ENCODE data around the gene GABPB1. TPM values are rescaled to one million over a fixed set of nuclear protein-coding genes. Genes with fewer than 3 reads are reported as not detected.

The GABPB1 gene
- total RNA-seq, 2 donors from 2014 or later, result 25.9 to 32.3 TPM

DNA sequence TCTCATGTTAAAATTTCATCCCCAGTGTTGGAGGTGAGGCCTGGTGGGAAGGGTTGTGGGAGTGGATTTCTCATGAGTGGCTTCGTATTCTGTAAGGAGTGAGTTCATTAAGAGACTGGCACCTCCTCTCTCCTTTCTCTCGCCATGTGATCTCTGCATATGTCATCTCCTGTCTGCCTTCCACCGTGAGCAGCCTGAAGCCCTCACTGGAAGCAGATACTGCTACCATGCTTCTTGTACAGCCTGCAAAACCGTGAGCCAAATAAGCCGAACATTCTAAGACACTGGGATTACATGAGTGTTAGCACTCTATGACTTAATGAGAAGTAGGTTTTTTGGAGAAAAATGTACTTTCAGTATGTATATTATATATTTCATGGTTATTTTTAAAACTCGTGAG is 6.8 kb upstream of the GABPB1 start:
- DNase-seq, result no peak
- H3K4me1 Mint-ChIP-seq, result peaks cover 15% of the 10 kb centered on the region
- peak overlapping the region; percentile 19 for H3K27ac Mint-ChIP-seq
- H3K27me3 Mint-ChIP-seq, result no peaks in the 10 kb centered on the region
- no peak for ATAC-seq
- H3K4me3 Mint-ChIP-seq, result no peak overlapping the region
- peaks cover 4% of the 10 kb centered on the region for H3K36me3 Mint-ChIP-seq (ENCODE audit: low read depth)
- H3K9me3 ChIP-seq (ENCODE audit: control insufficient read depth, low read length, poor library complexity, severe bottlenecking), result no peaks in the 10 kb centered on the region

DNA sequence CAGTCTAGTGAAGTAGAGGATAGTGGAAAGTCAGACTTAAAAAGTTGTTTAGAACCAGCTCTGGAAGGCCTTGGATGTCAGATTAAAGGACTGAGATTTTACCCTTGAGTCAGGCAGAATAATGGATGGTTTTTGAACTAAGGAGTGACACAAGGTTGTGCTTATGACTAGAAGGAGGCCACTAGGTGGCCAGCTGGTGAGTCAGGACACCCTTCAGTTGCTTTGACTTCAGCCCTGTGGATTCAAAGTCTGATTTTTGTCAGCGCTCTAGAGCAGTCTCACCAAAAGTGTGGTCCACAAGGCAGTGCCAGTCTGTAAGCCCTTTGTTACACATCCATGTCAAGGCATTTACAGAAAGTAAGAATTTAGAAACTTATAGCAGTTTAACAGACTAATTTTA is 3.8 kb upstream of the GABPB1 start:
- Mint-ChIP-seq H3K4me1 (peaks cover 31% of the 10 kb centered on the region), H3K27ac (no peak overlapping the region), H3K36me3 (ENCODE audit: low read depth) (peaks cover 6% of the 10 kb centered on the region), H3K4me3 (no peak overlapping the region), H3K27me3 (no peaks in the 10 kb centered on the region)
- DNase-seq (no peak), ATAC-seq (no peak)
- H3K9me3 ChIP-seq (ENCODE audit: control insufficient read depth, low read length, poor library complexity, severe bottlenecking), result no peaks in the 10 kb centered on the region

DNA sequence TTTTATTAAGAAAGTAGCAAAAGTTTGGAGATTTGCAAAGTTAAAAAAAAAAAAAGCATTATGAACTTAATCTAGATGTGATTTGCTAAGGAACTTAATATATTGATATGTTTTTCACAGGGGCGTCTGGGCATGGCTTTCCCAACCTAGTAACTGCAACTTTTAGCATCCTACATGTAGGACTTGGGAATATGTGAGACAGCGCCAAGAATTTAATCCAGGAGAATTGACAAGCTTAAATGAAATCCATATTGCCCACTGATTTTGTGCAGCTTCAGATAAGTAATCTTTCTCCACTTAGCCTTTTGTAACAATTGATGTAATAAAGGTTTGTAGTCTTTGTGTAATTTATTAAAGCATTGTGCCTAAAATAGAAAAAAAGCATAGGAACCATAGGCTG is 982 bp upstream of the GABPB1 start:
- H3K9me3 ChIP-seq (ENCODE audit: control insufficient read depth, low read length, poor library complexity, severe bottlenecking), result no peaks in the 10 kb centered on the region
- Mint-ChIP-seq H3K27ac (peak overlapping the region; percentile 99), H3K4me1 (peaks cover 43% of the 10 kb centered on the region), H3K4me3 (peak overlapping the region; percentile 96), H3K27me3 (no peaks in the 10 kb centered on the region), H3K36me3 (ENCODE audit: low read depth) (peaks cover 6% of the 10 kb centered on the region)
- ATAC-seq (no peak), DNase-seq (no peak)

DNA sequence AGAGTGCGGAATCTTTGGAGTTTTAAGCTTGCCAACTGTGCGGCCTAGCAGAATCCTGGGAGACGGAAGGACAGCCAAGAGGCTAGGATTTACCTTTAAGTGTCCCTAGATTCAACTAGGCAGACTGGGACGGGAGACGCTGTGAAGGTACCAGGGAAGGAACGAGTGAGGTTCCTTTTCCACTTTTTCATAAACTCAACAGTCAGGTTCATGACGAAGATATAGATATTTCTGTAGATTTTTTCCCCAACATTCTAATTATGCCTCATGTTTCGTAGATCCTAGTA is 564 bp upstream of the GABPB1 start:
- peak overlapping the region; percentile 99 for H3K27ac Mint-ChIP-seq
- H3K4me3 Mint-ChIP-seq, result peak overlapping the region; percentile 96
- H3K27me3 Mint-ChIP-seq, result no peaks in the 10 kb centered on the region
- peaks cover 47% of the 10 kb centered on the region for H3K4me1 Mint-ChIP-seq
- ATAC-seq, result no peak
- DNase-seq, result no peak
- no peaks in the 10 kb centered on the region for H3K9me3 ChIP-seq (ENCODE audit: control insufficient read depth, low read length, poor library complexity, severe bottlenecking)
- peaks cover 6% of the 10 kb centered on the region for H3K36me3 Mint-ChIP-seq (ENCODE audit: low read depth)

DNA sequence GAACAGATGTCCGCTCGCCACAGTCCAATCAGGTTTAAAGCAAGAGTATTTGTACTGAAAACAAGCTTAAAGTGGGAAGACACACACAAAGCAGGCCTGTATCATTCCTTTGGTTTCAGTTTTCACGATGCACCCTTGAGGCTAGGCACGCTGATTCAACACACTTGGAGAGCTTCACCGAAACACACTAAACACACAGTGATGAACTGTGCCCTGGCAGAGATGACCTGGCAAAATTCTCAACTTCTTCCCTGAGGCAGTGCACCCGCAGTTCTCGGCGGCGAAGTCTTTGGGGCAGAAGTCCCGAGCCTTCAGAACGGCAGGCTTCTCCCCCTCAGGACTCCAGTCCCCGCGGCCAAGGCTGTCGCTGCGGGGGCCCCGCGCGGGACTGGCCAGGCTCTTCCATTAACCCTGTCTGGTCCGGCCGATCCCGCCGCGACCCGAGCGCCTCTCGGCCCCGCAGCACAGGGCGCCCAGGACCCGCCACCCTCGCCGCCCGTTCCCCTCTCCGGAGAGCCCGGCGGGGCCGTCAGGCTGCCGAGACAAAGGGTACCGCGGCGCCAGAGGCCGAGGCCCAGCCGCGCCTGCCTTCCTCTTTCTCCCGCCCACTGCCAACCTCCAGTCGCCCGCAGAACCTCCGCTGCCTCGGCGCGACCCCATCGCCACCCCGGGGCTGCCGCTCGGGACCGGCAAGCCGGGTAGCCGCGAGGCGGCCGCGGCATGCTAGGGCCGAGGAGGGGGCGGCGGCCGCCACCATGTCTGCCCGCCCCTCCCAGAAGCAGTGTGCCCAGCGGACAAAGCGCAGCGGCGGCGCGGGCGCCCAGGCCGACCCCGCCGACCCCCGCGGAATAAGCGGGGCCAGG is 792 bp downstream of the GABPB1 start:
- Mint-ChIP-seq H3K36me3 (ENCODE audit: low read depth) (peaks cover 6% of the 10 kb centered on the region), H3K4me1 (peaks cover 53% of the 10 kb centered on the region)
- DNase-seq, result peak; percentile 23 to 57 (median 27)

DNA sequence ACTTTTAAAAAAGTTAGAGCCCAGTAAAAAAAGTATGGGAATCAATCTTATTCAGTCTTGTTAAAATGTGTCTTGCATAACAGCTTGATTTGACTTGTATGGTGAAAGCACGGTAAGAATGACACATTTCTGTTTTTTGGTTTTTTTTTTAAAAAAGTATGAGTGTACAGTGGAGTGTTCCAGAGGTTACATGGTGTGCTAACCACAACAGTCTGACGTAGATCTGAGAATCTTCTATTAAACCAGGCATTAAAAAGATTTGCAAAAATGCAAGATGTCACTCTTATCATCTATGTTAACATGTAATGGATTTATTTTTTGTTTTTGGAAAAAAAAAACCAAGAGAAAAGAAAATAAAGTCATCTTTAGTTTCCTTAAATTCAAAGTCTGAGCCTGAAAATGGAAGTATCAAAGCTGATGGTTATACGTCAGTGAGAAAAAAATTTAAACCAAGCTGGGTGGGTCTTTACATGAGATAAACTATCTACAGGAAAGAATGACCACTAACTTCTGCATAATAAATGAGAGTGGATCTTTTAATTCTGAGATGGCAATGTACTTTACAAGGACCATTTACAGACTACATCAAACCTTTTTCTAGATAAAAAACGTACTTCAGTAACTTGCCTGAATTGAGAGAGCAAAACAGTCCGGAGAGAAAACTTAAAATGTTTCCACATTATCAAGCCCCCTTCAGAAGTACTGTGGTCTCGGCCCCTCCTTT is 1.6 kb downstream of the GABPB1 start:
- Mint-ChIP-seq H3K27me3 (no peaks in the 10 kb centered on the region), H3K27ac (peak overlapping the region; percentile 99), H3K4me1 (peaks cover 56% of the 10 kb centered on the region), H3K4me3 (peak overlapping the region; percentile 96), H3K36me3 (ENCODE audit: low read depth) (peaks cover 6% of the 10 kb centered on the region)
- H3K9me3 ChIP-seq (ENCODE audit: control insufficient read depth, low read length, poor library complexity, severe bottlenecking), result no peaks in the 10 kb centered on the region
- ATAC-seq (peak; percentile 69), DNase-seq (no peak)

More for the DNA sequence above, 792 bp downstream of the GABPB1 start:
- H3K9me3 ChIP-seq (ENCODE audit: control insufficient read depth, low read length, poor library complexity, severe bottlenecking), result no peaks in the 10 kb centered on the region
- H3K27me3 Mint-ChIP-seq, result no peaks in the 10 kb centered on the region
- H3K27ac Mint-ChIP-seq, result peak overlapping the region; percentile 99
- peak overlapping the region; percentile 96 for H3K4me3 Mint-ChIP-seq
- peak; percentile 44 for ATAC-seq

DNA sequence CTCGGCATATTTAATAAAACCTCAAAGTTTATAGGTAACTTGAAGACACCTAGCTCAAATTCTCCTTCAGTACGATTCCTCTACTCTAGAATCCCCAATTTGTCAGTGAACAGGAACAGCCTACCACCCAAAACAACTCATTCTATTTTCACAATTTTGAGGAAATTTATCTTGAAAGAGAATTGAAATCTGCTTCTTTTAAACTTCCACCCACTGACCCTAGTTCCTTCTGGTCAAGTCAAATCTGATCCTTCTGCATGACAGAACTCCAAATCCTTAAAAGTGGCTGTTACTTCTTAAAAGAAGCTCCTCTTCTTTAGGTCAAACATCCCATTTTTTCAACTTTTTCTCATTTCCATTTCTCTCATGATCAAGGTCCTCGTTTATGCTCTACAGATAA is 4.4 kb downstream of the GABPB1 start:
- ATAC-seq (no peak), DNase-seq (no peak)
- Mint-ChIP-seq H3K4me3 (peak overlapping the region; percentile 96), H3K27ac (peak overlapping the region; percentile 99), H3K36me3 (ENCODE audit: low read depth) (peaks cover 2% of the 10 kb centered on the region), H3K27me3 (no peaks in the 10 kb centered on the region), H3K4me1 (peaks cover 45% of the 10 kb centered on the region)
- H3K9me3 ChIP-seq (ENCODE audit: control insufficient read depth, low read length, poor library complexity, severe bottlenecking), result no peaks in the 10 kb centered on the region

DNA sequence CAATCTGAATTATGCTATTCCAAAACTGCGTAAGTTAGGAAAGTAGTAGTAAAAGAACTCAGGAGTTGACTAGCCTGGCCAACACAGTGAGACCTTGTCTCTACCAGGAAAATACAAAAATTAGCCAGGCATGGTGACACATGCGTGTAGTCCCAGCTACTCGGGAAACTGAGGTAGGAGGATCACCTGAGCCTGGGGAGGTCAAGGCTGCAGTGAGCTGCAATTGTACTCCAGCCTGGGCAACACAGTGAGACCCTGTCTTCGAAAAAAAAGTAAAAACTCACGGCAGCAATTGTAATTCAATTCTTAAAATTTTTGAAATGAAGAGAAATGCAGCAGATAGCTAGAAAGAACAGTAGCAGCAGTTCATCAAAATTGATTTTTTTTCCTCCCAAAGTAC is 9.7 kb downstream of the GABPB1 start:
- DNase-seq (no peak), ATAC-seq (no peak)
- Mint-ChIP-seq H3K4me1 (peaks cover 31% of the 10 kb centered on the region), H3K4me3 (no peak overlapping the region), H3K36me3 (ENCODE audit: low read depth) (peaks cover 4% of the 10 kb centered on the region), H3K27ac (no peak overlapping the region), H3K27me3 (no peaks in the 10 kb centered on the region)
- H3K9me3 ChIP-seq (ENCODE audit: control insufficient read depth, low read length, poor library complexity, severe bottlenecking), result no peaks in the 10 kb centered on the region

DNA sequence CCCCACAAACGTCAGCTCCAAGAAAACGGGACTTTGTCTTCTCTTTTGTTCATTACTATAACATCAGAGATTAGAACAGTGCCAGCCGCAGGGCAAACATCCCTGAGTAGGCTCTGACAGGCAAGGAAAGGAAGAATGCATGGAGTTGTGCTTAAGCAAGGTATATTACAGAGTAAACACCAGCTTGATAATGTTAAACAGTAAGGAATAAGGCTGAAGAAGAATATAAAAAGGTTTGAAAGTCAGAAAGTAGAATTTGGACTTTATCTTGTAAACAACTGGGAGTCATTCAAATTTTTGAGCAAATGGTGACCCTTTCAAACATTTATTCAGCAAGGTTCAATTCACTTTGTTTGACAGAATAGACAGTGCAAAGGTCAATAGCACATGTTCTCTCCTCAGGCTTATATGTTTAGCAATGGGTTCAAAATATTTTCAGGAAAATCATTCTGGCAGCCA is 11.0 kb downstream of the GABPB1 start:
- H3K9me3 ChIP-seq (ENCODE audit: control insufficient read depth, low read length, poor library complexity, severe bottlenecking), result no peaks in the 10 kb centered on the region
- Mint-ChIP-seq H3K4me1 (peaks cover 31% of the 10 kb centered on the region), H3K27me3 (no peaks in the 10 kb centered on the region), H3K4me3 (no peak overlapping the region), H3K36me3 (ENCODE audit: low read depth) (peaks cover 7% of the 10 kb centered on the region), H3K27ac (no peak overlapping the region)
- ATAC-seq (no peak), DNase-seq (no peak)

DNA sequence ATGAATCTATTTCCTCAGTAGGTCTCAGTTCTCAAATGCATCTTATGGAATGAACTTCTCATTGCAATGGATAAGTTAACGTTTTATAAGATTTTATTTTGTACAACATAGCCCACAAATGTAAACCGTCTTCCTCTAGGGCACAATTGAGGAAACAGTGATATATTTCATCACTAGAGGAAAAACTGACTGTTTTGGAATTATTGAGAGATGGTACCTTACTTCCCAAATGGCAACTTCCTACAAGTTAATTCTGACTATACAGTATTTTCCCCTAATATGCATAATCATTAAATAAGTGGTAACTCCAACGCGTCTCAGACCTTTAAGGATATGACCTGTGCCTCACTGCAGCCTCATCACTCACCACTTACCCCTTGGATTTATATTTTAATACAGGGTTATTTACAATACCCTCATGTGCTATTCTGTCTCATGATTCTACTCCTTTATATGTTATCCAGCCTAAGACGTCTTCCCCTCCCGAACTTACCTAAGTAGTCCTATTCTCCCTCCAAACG is 13.3 kb downstream of the GABPB1 start:
- peaks cover 32% of the 10 kb centered on the region for H3K4me1 Mint-ChIP-seq
- no peaks in the 10 kb centered on the region for H3K9me3 ChIP-seq (ENCODE audit: control insufficient read depth, low read length, poor library complexity, severe bottlenecking)
- H3K27me3 Mint-ChIP-seq, result no peaks in the 10 kb centered on the region
- peak overlapping the region; percentile 45 for H3K27ac Mint-ChIP-seq
- no peak overlapping the region for H3K4me3 Mint-ChIP-seq
- DNase-seq, result no peak
- H3K36me3 Mint-ChIP-seq (ENCODE audit: low read depth), result peaks cover 5% of the 10 kb centered on the region
- ATAC-seq, result no peak

DNA sequence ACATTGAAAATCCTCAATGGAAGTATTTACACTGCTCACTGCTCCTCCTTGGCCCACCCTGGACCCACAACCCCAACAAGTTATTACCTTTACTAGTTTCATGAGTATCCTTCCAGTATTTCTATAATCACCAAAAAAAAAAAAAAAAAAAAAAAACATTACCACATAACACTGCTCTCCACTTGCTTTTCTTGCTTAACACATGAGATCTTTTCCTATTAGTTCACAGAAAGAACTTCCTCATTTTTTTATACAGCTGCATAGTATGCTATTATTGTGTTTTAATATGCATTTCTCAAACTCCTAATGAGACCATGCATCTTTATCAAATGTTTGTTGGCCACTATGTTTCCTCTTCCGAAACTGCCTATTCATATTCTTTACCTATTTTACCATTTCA is 14.6 kb downstream of the GABPB1 start:
- Mint-ChIP-seq H3K36me3 (ENCODE audit: low read depth) (peaks cover 5% of the 10 kb centered on the region), H3K4me1 (peaks cover 32% of the 10 kb centered on the region)

DNA sequence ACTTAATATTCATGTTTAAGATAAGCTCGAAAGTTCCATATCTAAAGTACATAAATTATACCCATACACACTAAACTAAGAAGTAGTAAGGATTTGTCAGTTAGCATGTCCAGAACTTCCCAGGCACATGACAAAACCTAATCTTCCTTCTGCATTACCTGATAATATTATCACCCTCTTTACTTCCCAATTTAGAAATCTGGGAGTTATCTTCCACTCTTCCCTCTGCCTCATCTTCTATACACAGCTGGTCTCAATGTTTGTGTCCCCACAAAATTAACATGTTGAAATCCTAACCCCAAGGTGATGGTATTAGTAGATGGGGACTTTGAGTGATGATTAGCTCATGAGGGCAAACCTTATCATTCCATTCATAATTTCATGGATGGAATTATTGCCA is 15.3 kb downstream of the GABPB1 start:
- DNase-seq, result no peak
- peaks cover 3% of the 10 kb centered on the region for H3K36me3 Mint-ChIP-seq (ENCODE audit: low read depth)

More for the DNA sequence above, 14.6 kb downstream of the GABPB1 start:
- no peak for ATAC-seq
- H3K27ac Mint-ChIP-seq, result peak overlapping the region; percentile 51
- H3K27me3 Mint-ChIP-seq, result no peaks in the 10 kb centered on the region
- no peak for DNase-seq
- H3K9me3 ChIP-seq (ENCODE audit: control insufficient read depth, low read length, poor library complexity, severe bottlenecking), result no peaks in the 10 kb centered on the region
- no peak overlapping the region for H3K4me3 Mint-ChIP-seq

DNA sequence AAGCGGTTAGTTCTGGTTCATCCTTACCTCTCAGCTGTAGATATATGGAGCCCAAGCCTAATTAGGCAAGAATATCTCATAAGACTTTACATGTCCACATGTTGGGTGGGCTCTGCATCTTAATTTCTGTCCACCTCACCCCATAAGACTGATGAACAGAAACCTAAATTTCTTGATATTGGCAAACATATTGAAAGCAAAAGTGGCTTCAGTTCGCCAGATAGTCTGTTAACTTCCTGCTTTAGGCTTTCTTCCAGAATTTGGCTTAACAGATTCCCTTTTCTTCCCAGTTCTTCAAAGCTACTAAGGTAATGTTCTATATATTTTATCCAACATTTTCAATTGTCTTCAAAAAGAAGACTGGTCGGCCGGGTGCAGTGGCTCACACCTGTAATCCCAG is 19.7 kb downstream of the GABPB1 start:
- no peak for DNase-seq
- peaks cover 8% of the 10 kb centered on the region for H3K36me3 Mint-ChIP-seq (ENCODE audit: low read depth)
- H3K4me3 Mint-ChIP-seq, result no peak overlapping the region
- no peaks in the 10 kb centered on the region for H3K27me3 Mint-ChIP-seq
- no peak for ATAC-seq
- no peaks in the 10 kb centered on the region for H3K9me3 ChIP-seq (ENCODE audit: control insufficient read depth, low read length, poor library complexity, severe bottlenecking)
- H3K4me1 Mint-ChIP-seq, result peaks cover 30% of the 10 kb centered on the region
- H3K27ac Mint-ChIP-seq, result peak overlapping the region; percentile 45

More for the DNA sequence above, 15.3 kb downstream of the GABPB1 start:
- no peaks in the 10 kb centered on the region for H3K27me3 Mint-ChIP-seq
- no peak overlapping the region for H3K4me3 Mint-ChIP-seq
- H3K27ac Mint-ChIP-seq, result peak overlapping the region; percentile 51
- H3K4me1 Mint-ChIP-seq, result peaks cover 30% of the 10 kb centered on the region
- ATAC-seq, result no peak
- no peaks in the 10 kb centered on the region for H3K9me3 ChIP-seq (ENCODE audit: control insufficient read depth, low read length, poor library complexity, severe bottlenecking)
